Thyroid gland (tissue), 4 donors: Measurements from ENCODE around the gene STXBP1.

Source experiments
- CTCF ChIP-seq, 6 experiments: fragments of 200-600 bp in 3 of 6; fragments of 450-650 bp in 3 of 6; sonication (generic) in 3 of 6; IDR thresholded peaks; one replicate each; pipeline ENCODE4 v1.5.1; 2016 to 2019; ENCODE audit warnings: antibody characterized with exemption in 6 of 6, mild to moderate bottlenecking in 2 of 6, inconsistent platforms in 1 of 6, moderate library complexity in 1 of 6
- POLR2A ChIP-seq, 2 donors: fragments of 450-650 bp; IDR thresholded peaks; one replicate each; pipeline ENCODE4 v1.6.1; 2017; ENCODE audit warnings: antibody characterized with exemption in 2 of 2, mild to moderate bottlenecking in 2 of 2, moderate library complexity in 1 of 2

DNA sequence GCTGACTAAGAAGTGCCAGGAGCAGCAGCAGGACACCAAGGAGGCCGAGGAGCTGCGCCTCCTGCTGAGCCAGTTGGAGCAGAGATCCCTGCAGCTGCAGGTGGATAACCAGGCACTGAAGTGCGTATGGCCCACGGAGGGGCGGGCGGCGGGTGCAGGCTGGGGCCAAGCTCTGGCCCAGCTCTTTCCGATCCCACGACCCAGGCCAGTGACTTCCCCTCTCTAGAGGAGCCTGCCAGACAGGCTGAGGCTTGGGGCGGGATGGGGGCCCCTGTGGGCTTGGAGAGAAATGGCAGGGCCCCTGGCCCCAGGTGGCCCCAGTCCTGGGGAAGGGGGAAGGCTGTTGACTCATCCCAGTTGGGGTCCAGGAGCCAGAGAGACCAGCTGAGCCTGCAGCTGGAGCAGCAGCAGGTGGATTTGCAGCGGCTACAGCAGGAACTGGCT, 99.8 kb downstream of the STXBP1 start:
- no peak for TF ChIP-seq CTCF (IDR thresholded peaks at IDR 0.05)
- no peak for TF ChIP-seq POLR2A (IDR thresholded peaks at IDR 0.05)
